ENCODE measurements around the gene GRM5. TPM values are rescaled to one million over a fixed set of nuclear protein-coding genes. Genes with fewer than 3 reads are reported as not detected.
A peak's percentile ranks its signal among the peaks of the same experiment; 100 is the strongest.

The GRM5 gene
- total RNA-seq, 1 experiment from 2014 or later: not detected

DNA sequence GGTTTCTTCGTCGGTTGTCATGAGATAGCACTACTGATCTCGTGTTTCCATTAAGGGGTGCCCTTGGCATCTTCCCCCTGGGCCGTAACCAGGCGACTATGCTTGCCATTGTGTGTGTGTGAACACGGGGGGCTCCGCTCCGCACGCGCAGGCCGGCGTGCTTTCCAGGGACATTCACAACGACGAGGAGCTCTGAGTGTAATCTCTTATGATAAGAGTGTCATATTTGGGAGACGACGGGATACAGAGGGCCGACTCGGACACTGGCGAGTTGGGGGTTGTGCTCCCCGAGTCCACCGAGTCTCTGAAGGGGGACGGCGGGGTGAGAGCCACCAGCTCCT is 557.4 kb downstream of the GRM5 start:
- Histone ChIP-seq H3K9me3 (ENCODE audit: low read length) (no peaks in the 10 kb centered on the region), H3K27me3 (ENCODE audit: low read length) (no peaks in the 10 kb centered on the region), H2AFZ (ENCODE audit: low read length) (no peak overlapping the region), H3K9me2 (replicated peaks; ENCODE audit: low read length) (no peaks in the 10 kb centered on the region), H3K36me3 (ENCODE audit: low read depth, low read length) (no peaks in the 10 kb centered on the region), H3K4me3 (ENCODE audit: low read length) (no peak overlapping the region), H3K4me1 (ENCODE audit: insufficient read depth, low read length) (no peaks in the 10 kb centered on the region; the same call in 1 of the 2 replicates), H4K20me1 (ENCODE audit: low read length) (no peaks in the 10 kb centered on the region), H3K27ac (ENCODE audit: low read length) (peak overlapping the region; percentile 67), H3F3A (ENCODE audit: low read length, unreplicated experiment) (no peaks in the 10 kb centered on the region), H3K79me2 (ENCODE audit: low read length) (no peaks in the 10 kb centered on the region), H3K9ac (ENCODE audit: low read length) (no peak overlapping the region; the same call in 1 of the 2 replicates), H3K4me2 (ENCODE audit: low read length) (no peak overlapping the region)
- ChIA-PET POLR2A (ENCODE audit: unreplicated experiment) (no interaction called here), CTCF (no interaction called here)
- TF ChIP-seq EZH2 (IDR thresholded peaks at IDR 0.05; ENCODE audit: low read length, unreplicated experiment): no peak
- TF ChIP-seq CTCF (conservative IDR thresholded peaks at IDR 0.05; ENCODE audit: low read depth, low read length): no peak
- DNase-seq (no peak), ATAC-seq (no peak)
- intact Hi-C loops (cut with micrococcal nuclease): no loop called here
- BruUV-seq (replicated peaks): no TSS peak

GRCh38 chr11:88507771-88508417 is 557.9 kb downstream of the GRM5 start:
- no TSS peak for BruUV-seq (replicated peaks)
- TF ChIP-seq CTCF (conservative IDR thresholded peaks at IDR 0.05; ENCODE audit: low read depth, low read length) (no peak), EZH2 (IDR thresholded peaks at IDR 0.05; ENCODE audit: low read length, unreplicated experiment) (no peak), EZH2phosphoT487 (IDR thresholded peaks at IDR 0.05; ENCODE audit: borderline replicate concordance, low read length) (no peak)

GRCh38 chr11:88501541-88501940 is 564.2 kb downstream of the GRM5 start:
- H3K4me2 ChIP-seq (ENCODE audit: low read length): no peak overlapping the region
- DNase-seq (no peak), ATAC-seq (no peak)
- H4K20me1 ChIP-seq (ENCODE audit: low read length): no peaks in the 10 kb centered on the region
- TF ChIP-seq EZH2 (IDR thresholded peaks at IDR 0.05; ENCODE audit: low read length, unreplicated experiment) (no peak), EZH2phosphoT487 (IDR thresholded peaks at IDR 0.05; ENCODE audit: borderline replicate concordance, low read length) (no peak), CTCF (conservative IDR thresholded peaks at IDR 0.05; ENCODE audit: low read depth, low read length) (no peak)
- no peak overlapping the region for H3K27ac ChIP-seq (ENCODE audit: low read length)
- no peaks in the 10 kb centered on the region for H3K4me1 ChIP-seq (ENCODE audit: insufficient read depth, low read length)
- intact Hi-C loops (cut with micrococcal nuclease): no loop called here
- no peaks in the 10 kb centered on the region for H3K27me3 ChIP-seq (ENCODE audit: low read length)
- no peaks in the 10 kb centered on the region for H3K36me3 ChIP-seq (ENCODE audit: low read depth, low read length)
- ChIA-PET POLR2A (ENCODE audit: unreplicated experiment) (no interaction called here), CTCF (no interaction called here)
- BruUV-seq (replicated peaks): no TSS peak
- H2AFZ ChIP-seq (ENCODE audit: low read length): peak overlapping the region; percentile 3; the same call in 1 of the 2 replicates
- H3K79me2 ChIP-seq (ENCODE audit: low read length): no peaks in the 10 kb centered on the region
- no peaks in the 10 kb centered on the region for H3F3A ChIP-seq (ENCODE audit: low read length, unreplicated experiment)
- no peaks in the 10 kb centered on the region for H3K9me3 ChIP-seq (ENCODE audit: low read length)
- no peak overlapping the region for H3K4me3 ChIP-seq (ENCODE audit: low read length)
- H3K9me2 ChIP-seq (replicated peaks; ENCODE audit: low read length): no peaks in the 10 kb centered on the region
- no peak overlapping the region for H3K9ac ChIP-seq (ENCODE audit: low read length)

More at GRCh38 chr11:88507771-88508417, 557.9 kb downstream of the GRM5 start:
- intact Hi-C loops (cut with micrococcal nuclease): no loop called here
- H3K27me3 ChIP-seq (ENCODE audit: low read length): no peaks in the 10 kb centered on the region
- no peaks in the 10 kb centered on the region for H3K36me3 ChIP-seq (ENCODE audit: low read depth, low read length)
- no peaks in the 10 kb centered on the region for H4K20me1 ChIP-seq (ENCODE audit: low read length)
- ChIA-PET CTCF (no interaction called here), POLR2A (ENCODE audit: unreplicated experiment) (no interaction called here)
- no peaks in the 10 kb centered on the region for H3K9me3 ChIP-seq (ENCODE audit: low read length)
- H3K4me1 ChIP-seq (ENCODE audit: insufficient read depth, low read length): no peaks in the 10 kb centered on the region; the same call in 1 of the 2 replicates
- DNase-seq: peak; percentile 35
- no peak overlapping the region for H2AFZ ChIP-seq (ENCODE audit: low read length)
- no peaks in the 10 kb centered on the region for H3K79me2 ChIP-seq (ENCODE audit: low read length)
- peak overlapping the region; percentile 67 for H3K27ac ChIP-seq (ENCODE audit: low read length)
- no peaks in the 10 kb centered on the region for H3K9me2 ChIP-seq (replicated peaks; ENCODE audit: low read length)
- no peak overlapping the region for H3K4me3 ChIP-seq (ENCODE audit: low read length)
- no peak overlapping the region for H3K4me2 ChIP-seq (ENCODE audit: low read length)
- H3F3A ChIP-seq (ENCODE audit: low read length, unreplicated experiment): no peaks in the 10 kb centered on the region
- H3K9ac ChIP-seq (ENCODE audit: low read length): peak overlapping the region; percentile 2; the same call in 1 of the 2 replicates
- peak; percentile 87 for ATAC-seq

Data from PC-3 (cell line).